ENCODE measurements around the gene OSCP1.

The OSCP1 gene

DNA sequence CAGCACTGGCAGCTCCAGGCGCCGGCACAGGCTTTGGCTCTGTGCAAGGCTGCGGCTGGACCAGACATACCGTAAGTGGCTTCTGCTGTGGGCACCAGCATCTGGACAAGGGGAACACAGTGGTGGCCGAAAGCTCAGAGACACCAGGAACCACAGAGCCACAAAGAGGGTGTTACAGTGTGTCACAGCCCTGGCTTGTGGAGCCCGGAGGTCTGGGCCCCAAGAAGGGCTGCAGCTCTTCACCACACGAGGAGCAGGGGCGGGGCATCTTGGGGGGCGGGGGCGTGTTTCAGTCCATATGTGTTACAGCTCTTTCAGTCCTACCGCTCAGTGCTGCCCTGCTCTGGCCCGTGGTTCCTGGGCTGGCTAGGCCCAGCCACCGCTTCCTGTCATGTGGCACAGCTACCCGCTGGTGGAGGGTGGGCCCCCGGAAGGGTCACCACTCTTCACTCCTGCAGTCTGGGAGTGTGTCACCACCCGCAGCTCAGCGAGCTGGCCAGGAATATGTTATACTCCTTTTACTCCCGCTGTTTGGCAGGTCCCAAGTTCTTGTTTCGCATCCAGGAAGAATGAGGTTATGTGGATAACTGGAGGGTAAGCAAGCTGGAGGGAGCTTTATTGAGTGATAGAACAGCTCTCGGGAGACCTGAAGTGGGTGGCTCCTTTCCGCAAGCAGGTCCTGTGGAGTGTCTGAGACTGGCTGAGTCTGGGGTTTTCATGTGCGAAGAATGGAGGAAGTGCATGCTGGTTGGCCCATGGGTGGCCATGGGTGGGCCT is 49.2 kb downstream of the OSCP1 start:
- DNase-seq, result peak; percentile 69

GRCh38 chr1:36400514-36400824 is 49.8 kb downstream of the OSCP1 start:
- DNase-seq, result no peak

DNA sequence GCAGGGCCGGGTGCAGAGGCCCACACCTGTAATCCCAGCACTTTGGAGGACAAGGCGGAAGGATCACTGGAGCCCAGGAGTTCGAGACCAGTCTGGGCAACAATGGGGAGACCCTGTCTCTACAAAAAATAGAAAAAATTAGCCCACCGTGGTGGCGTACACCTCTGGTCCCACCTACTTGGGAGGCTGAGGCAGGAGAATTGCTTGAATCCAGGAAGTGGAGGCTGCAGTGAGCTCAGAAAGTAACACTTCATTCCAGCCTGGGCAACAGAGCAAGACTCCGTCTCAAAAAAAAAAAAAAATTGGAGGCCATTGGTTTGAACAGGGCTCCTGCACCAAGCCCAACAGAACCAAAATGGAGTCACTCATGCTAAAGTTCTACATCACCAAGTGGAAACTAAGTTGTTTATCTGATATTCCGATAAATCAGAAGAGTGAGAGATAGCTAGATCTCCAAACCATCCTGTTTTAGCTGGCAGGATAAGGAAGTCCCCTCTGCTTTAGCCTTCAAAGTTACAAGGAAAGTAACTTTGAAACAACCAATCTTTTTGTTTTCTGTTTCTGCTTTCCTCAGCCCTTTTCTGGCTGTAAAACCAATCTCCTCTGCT is 51.8 kb downstream of the OSCP1 start:
- no peak for DNase-seq

- DNase-seq, result peak; percentile 90
Measured at GRCh38 chr1:36397378-36398230, 52.6 kb downstream of the OSCP1 start, which contains the start of gene LSM10. LSM10 (minus strand) TSS chr1:36397908; CDS start chr1:36394129, 3,779 bp downstream.

DNA sequence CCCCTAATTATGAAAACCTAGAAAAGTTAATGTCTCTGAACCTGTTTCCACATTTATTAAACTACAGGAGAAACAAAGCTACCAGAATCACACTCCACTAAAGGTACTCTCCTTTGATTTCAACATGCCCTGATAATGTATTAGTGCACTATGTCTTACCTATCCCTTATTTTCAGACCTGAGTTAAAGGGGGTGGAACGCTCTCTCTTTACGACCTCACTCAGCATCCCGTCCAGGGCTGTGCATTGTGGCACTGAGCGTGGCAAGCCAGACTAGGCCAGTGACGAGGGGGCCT is 53.2 kb downstream of the OSCP1 start:
- no peak for DNase-seq

DNA sequence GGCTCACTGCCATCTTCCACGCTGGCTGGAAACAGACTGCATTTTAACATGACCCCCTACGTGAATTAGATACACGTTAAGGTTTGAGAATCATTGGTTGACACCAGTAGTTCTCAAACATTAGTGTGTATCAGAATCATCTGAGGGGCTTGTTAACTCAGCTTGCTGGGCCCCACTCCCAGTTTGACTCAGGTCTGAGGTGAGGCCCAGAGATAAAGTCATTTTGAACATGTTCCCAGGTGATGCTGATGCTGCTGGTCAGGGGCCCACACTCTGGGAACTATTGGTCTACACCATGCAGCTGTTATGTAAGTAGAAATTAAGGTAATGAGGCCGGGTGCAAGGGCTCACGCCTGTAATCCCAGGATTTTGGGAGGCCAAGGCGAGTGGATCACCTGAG is 53.9 kb downstream of the OSCP1 start:
- DNase-seq, result peak; percentile 39

DNA sequence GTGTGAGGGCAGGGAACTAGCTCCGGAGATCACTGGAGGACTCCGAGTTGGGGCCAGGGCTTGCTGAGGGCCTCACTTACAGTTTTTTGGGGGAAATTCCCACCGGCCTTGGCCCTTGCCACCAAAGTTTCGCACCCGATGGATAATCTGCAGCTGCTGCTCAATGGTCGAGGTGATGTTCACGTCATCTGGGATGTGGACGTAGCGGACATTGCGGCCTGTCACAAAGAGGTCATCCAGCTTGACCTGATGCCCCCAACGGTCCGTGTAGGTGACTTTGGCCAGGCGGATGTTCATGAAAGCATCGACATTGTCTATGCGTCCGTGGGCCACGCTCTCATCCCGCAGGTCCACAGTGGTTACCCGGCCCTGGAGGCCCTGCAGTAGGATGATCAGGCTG is 56.6 kb downstream of the OSCP1 start:
- no peak for DNase-seq

DNA sequence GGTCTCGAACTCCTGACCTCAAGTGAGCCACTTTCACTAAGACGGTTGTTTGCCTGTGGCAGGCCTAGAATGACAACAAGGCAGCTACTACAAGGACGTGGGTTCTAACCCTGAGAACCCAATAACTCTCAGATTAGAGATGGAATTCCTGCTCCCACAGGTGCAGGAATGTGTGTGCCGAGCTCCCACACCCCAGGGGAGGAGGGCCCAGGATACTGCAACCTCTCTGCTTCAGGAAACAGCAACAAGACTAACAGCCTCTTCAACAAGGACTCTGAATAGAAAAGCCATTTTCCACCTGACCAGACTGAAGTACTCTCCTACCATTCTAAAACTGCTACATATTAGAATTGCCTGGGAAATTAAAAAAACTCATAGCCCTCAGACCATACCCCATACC is 57.4 kb downstream of the OSCP1 start:
- DNase-seq, result no peak

DNA sequence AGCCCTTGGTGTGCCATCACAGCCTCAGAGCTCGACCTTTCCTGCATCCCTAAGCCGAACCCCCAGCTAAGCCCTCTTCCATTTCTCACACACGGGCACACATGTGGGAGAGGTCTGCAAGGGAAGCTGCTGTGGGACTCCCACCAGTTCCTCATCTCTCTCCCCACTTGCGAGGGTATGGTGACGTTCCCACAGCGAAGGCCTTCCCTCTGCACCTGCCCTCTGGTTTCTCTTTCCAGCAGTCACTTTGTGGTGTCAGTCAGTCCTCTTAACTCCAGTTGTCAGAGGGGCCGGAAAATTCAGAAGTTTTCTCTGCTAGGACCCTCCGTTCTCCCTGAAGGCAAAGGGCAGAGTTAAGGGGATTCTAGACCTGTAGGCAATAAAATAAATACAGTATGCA is 59.0 kb downstream of the OSCP1 start:
- DNase-seq, result no peak

- no peak for DNase-seq
Measured at GRCh38 chr1:36390411-36390810, 59.8 kb downstream of the OSCP1 start.

- no peak for DNase-seq
Measured at GRCh38 chr1:36389999-36390398, 60.3 kb downstream of the OSCP1 start.

DNA sequence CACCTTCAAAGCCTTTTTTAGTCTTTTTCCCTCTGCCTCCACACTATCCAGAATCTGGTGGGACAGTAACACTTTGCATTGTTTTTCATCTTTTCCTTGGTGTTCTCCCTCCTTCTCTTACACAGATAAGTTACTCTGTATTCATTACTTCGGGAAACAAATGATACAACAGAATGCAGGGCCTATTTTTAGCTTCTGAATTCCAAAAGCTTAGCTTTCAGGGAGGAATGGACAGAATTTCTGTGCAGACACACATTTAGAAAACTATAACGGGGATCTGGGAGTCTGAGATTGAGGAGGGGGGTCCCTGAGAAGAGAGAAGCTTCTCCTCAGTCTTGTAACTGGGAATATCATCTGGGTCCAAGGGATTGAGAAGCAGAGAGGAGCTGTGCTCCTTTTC is 61.0 kb downstream of the OSCP1 start:
- DNase-seq, result no peak

DNA sequence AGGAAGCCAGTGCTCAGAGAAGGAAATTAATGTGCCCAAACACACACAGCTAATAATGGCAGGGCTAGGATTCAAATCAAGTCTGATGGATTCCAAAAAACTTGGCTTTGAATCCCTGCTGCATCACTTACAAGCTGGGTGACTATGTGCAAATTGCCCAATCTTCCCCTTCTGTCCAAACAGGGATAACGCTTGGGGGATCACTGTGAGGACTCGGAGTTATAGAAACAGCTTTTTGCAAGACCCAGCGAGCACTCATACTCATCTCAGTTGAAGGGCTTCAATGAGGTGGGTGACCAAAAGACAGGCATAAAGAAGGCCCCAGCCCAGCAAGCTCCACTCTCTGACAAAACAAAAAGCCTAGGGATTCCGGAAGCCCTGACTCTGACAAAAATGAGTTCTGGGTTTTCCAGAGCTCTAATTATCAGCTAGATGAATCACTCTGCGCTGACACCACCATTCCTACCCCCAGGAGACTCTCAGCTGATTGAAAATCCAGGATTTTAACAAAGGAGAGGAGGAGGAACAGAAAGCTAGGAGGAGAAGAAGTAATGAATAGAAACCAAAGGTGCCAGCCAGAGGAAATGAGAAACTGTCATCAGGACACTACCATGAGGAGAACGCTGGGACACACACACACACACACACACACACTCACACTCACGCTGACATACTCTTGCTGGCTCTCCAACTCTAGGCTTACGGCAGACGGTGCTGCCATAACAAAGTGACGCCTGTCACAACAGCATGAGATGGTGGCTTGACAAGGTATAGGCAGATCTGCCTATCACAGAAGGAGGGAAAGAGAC is 62.9 kb downstream of the OSCP1 start:
- DNase-seq, result no peak

GRCh38 chr1:36386265-36387140 is 63.7 kb downstream of the OSCP1 start:
- peak; percentile 96 for DNase-seq

GRCh38 chr1:36385410-36386264 is 64.6 kb downstream of the OSCP1 start, which contains the start of gene STK40:
STK40 (minus strand) TSS chr1:36385924; CDS start chr1:36361332, 24,592 bp downstream.
- DNase-seq, result peak; percentile 99

GRCh38 chr1:36384542-36385409 is 65.5 kb downstream of the OSCP1 start:
- DNase-seq, result no peak

- DNase-seq, result no peak
Measured at GRCh38 chr1:36383240-36383639, 67.0 kb downstream of the OSCP1 start.

DNA sequence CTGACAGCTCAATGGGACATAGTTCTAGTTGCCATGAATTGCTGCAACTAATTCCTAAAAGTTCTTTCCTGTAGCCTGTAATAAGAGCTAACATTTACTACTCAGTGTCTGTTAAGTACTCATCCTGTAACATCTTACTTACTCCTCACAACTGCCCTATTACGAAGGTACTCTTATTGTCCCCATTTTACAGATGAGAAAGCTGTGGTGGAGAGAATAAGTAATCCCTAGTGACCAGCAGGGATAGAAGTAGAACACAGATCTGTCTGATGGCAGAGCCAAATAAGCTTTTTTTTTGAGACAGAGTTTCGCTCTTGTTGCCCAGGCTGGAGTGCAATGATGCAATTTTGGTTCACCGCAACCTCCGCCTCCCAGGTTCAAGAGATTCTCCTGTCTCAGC is 67.6 kb downstream of the OSCP1 start:
- DNase-seq, result no peak

- no peak for DNase-seq
Measured at GRCh38 chr1:36382231-36382630, 68.0 kb downstream of the OSCP1 start.

GRCh38 chr1:36381405-36381804 is 68.8 kb downstream of the OSCP1 start:
- no peak for DNase-seq
